ENCODE results near the gene VSTM4. TPM values are rescaled to one million over a fixed set of nuclear protein-coding genes. Genes with fewer than 3 reads are reported as not detected.

VSTM4 gene
- total RNA-seq, 4 donors from 2014 or later: 10.0 to 21.4 (median 12.6) TPM

DNA sequence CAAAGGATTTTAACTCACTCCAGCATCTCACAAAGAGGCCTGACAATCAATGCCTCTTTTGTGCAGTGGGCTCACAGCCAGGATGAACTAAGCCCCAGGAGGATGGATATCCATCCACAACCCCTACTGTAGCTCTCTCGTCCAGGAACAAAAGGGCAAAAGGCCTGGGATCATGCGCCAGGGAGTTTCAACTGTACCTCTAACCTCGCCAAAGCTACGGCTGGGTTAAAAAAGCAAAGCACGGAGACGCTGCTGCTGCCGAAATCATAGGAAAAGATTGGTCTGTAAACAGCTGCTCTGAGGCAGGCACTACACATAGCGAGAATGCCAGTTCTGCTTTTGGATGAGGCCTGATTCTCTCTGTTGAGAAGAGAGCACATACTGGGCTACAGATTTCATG lies 32.1 kb downstream of the VSTM4 start:
- peaks cover 20 to 44% (median 35%) of the 10 kb centered on the region in 4 donors for H3K4me1 ChIP-seq
- H3K4me3 ChIP-seq: no peak overlapping the region
- no peak overlapping the region for H3K27ac ChIP-seq (replicated peaks in 1 of 4)
- H3K27me3 ChIP-seq: no peaks in the 10 kb centered on the region
- WGBS: 58% methylated on average over 8 of the region's 8 CpGs
- peaks cover 0 to 14% (median 11%) of the 10 kb centered on the region in 4 donors for H3K9me3 ChIP-seq
- peak; percentile 92 for DNase-seq (ENCODE audit: extremely low spot score)
- TF ChIP-seq POLR2AphosphoS5 (IDR thresholded peaks at IDR 0.05) (peak; percentile 5 to 29), EP300 (IDR thresholded peaks at IDR 0.05) (no peak), POLR2A (IDR thresholded peaks at IDR 0.05; ENCODE audit: low read depth) (no peak)
- TF ChIP-seq, protein P1, sequence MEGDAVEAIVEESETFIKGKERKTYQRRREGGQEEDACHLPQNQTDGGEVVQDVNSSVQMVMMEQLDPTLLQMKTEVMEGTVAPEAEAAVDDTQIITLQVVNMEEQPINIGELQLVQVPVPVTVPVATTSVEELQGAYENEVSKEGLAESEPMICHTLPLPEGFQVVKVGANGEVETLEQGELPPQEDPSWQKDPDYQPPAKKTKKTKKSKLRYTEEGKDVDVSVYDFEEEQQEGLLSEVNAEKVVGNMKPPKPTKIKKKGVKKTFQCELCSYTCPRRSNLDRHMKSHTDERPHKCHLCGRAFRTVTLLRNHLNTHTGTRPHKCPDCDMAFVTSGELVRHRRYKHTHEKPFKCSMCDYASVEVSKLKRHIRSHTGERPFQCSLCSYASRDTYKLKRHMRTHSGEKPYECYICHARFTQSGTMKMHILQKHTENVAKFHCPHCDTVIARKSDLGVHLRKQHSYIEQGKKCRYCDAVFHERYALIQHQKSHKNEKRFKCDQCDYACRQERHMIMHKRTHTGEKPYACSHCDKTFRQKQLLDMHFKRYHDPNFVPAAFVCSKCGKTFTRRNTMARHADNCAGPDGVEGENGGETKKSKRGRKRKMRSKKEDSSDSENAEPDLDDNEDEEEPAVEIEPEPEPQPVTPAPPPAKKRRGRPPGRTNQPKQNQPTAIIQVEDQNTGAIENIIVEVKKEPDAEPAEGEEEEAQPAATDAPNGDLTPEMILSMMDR (IDR thresholded peaks at IDR 0.05): no peak
- H3K36me3 ChIP-seq: peaks cover 0 to 13% (median 2%) of the 10 kb centered on the region in 4 donors
- intact Hi-C loops (cut with DNase I): no loop called here

DNA sequence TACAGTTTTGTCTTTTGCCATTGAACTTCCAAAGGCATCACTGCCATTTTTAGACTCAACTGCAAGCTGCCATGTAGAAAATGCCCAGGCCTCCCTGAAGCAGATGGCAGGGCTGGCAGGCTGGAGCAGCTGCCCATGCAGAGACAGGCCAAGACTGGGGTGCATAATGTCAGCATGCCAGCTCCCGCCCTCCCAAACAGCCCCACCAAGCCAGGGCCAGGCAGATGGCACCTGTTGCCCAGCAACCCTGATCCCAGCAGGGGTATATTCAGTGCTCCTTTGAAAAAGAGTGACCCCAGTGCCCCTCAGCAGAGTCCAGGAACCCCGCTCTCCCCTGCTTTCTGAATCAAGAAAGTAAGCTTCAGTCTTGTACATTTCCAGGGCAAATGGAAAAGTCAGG lies 32.6 kb downstream of the VSTM4 start:
- peaks cover 20 to 44% (median 35%) of the 10 kb centered on the region in 4 donors for H3K4me1 ChIP-seq

DNA sequence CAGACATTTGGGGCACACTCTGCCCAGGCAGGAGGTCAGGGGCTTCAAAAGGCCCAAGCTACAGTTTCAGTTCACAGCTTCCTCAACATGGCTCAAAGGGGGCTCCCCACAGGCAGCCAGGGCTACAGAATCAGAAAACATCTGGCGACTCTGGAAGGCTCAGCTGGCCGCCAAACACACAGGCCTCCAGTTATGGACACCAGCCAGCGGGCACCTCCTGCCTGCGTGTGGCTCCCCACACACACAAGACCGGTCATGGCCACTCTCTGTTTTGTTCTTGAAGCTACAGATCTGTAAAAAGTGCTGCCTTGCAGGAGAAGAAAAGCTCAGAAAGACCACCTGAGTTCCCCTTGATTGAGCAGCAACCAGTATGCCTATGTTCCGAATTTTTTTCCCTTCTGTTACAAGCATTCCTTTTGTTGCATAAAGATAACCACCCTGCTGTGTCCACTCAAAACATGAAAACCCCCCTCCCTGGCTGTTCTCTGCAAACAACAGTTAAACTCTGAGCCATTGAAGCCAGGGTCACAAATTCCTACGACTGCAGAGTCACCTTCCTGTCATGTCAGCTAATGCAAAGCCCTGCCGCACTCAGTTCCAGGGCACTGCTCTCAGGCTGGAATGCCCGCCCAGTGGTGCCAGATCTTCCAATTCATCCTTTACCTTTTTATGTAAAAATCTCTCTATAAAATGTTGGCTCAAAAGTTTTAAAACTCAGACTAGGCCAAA lies 33.6 kb downstream of the VSTM4 start:
- H3K27me3 ChIP-seq: no peaks in the 10 kb centered on the region
- H3K27ac ChIP-seq (replicated peaks in 1 of 4): peak overlapping the region in 1 of 4 donors; percentile 31
- H3K4me3 ChIP-seq: no peak overlapping the region
- no peak for TF ChIP-seq POLR2A (IDR thresholded peaks at IDR 0.05; ENCODE audit: low read depth)
- no peak for TF ChIP-seq EP300 (IDR thresholded peaks at IDR 0.05)
- TF ChIP-seq, protein P1 (IDR thresholded peaks at IDR 0.05): no peak
- no peak for TF ChIP-seq POLR2AphosphoS5 (IDR thresholded peaks at IDR 0.05)
- DNase-seq (ENCODE audit: extremely low spot score): peak; percentile 91
- H3K9me3 ChIP-seq: peaks cover 0 to 8% (median 6%) of the 10 kb centered on the region in 4 donors
- peaks cover 20 to 44% (median 35%) of the 10 kb centered on the region in 4 donors for H3K4me1 ChIP-seq
- intact Hi-C loops (cut with DNase I): no loop called here
- WGBS: 71% methylated on average over 9 of the region's 9 CpGs
- peaks cover 0 to 16% (median 6%) of the 10 kb centered on the region in 4 donors for H3K36me3 ChIP-seq

More for the DNA sequence above, 32.6 kb downstream of the VSTM4 start:
- Histone ChIP-seq H3K4me3 (no peak overlapping the region), H3K9me3 (peaks cover 0 to 14% (median 11%) of the 10 kb centered on the region in 4 donors), H3K36me3 (peaks cover 0 to 13% (median 2%) of the 10 kb centered on the region in 4 donors), H3K27me3 (no peaks in the 10 kb centered on the region), H3K27ac (replicated peaks in 1 of 4) (no peak overlapping the region)
- DNase-seq (ENCODE audit: extremely low spot score): no peak
- no peak for TF ChIP-seq EP300 (IDR thresholded peaks at IDR 0.05)
- TF ChIP-seq POLR2A (IDR thresholded peaks at IDR 0.05; ENCODE audit: low read depth): no peak
- no peak for TF ChIP-seq POLR2AphosphoS5 (IDR thresholded peaks at IDR 0.05)
- TF ChIP-seq, protein P1 (IDR thresholded peaks at IDR 0.05): no peak
- intact Hi-C loops (cut with DNase I): no loop called here
- WGBS: 100% methylated on average over 1 of the region's 2 CpGs

DNA sequence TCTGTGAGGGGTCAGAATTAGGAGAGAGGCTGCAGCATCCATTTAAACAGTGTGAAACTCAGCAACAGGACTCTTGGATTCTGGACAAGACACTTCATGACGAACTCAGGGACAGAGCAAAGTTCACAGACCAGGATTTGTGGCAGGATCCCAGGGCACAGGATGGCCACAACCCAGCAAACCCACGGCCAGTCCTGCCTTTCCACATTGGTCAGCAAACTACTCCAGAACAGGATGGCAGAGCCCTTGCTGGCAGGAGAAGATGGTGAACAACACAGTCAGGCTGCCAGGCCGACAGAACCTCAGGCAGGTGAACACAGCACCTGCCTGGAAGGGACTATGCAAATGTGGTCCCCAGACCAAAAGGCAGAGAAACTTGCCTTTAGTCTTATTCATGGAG lies 34.4 kb downstream of the VSTM4 start:
- no peak for DNase-seq (ENCODE audit: extremely low spot score)
- WGBS: 73% methylated on average over 3 of the region's 3 CpGs
- intact Hi-C loops (cut with DNase I): no loop called here
- Histone ChIP-seq H3K27me3 (no peaks in the 10 kb centered on the region), H3K9me3 (peaks cover 0 to under 1% (median 0%) of the 10 kb centered on the region in 4 donors), H3K27ac (replicated peaks in 1 of 4) (peak overlapping the region in 2 of 4 donors; percentile 31), H3K36me3 (peaks cover 0 to 23% (median 13%) of the 10 kb centered on the region in 4 donors), H3K4me1 (peaks cover 20 to 44% (median 35%) of the 10 kb centered on the region in 4 donors), H3K4me3 (no peak overlapping the region)
- TF ChIP-seq, protein P1 (IDR thresholded peaks at IDR 0.05): no peak
- TF ChIP-seq POLR2A (IDR thresholded peaks at IDR 0.05; ENCODE audit: low read depth): no peak
- no peak for TF ChIP-seq POLR2AphosphoS5 (IDR thresholded peaks at IDR 0.05)
- no peak for TF ChIP-seq EP300 (IDR thresholded peaks at IDR 0.05)
